IPS-18a (cell line): ENCODE results near the gene RAET1G.
"Not testable (repeated sequence)": the region's sequence is repeated elsewhere in the genome, so short reads cannot be mapped to it uniquely, and the experiment has no call there.

ENCODE experiments used
- H3K27ac ChIP-seq: one replicate; pipeline ENCODE4 v1.5.1; 2013; ENCODE audit warnings: low read length
- H3K27me3 ChIP-seq: one replicate; pipeline ENCODE4 v1.6.1; 2013; ENCODE audit warnings: mild to moderate bottlenecking, low read length; ENCODE audit not compliant: control insufficient read depth, insufficient read depth
- H3K36me3 ChIP-seq: one replicate; pipeline ENCODE4 v1.6.1; 2013; ENCODE audit warnings: low read depth, low read length; ENCODE audit not compliant: control insufficient read depth
- H3K4me1 ChIP-seq: one replicate; pipeline ENCODE4 v1.6.1; 2013; ENCODE audit warnings: low read depth, low read length; ENCODE audit not compliant: control insufficient read depth
- H3K4me3 ChIP-seq: one replicate; pipeline ENCODE4 v1.5.1; 2013; ENCODE audit warnings: low read length
- H3K9ac ChIP-seq: one replicate; pipeline ENCODE4 v1.6.1; 2013; ENCODE audit warnings: mild to moderate bottlenecking, low read length, moderate library complexity
- H3K9me3 ChIP-seq: one replicate; pipeline ENCODE4 v1.6.1; 2013; ENCODE audit warnings: low read depth, low read length; ENCODE audit not compliant: control insufficient read depth

Gene RAET1G

DNA sequence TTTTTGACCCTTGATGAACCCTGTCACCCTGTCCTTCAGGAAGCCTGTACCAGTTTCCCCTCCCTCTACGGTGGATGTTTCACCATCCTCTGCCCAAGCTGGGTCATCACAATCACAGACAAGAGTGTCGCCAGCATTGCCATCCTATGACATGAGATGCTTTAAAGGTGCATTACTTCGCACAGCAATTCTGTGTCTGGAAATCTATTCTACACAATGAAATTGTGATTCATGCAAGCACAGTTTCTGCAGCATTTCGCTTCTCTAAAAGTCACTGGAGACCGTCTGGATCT, 16.4 kb upstream of the RAET1G start:
- no peak overlapping the region for H3K9ac ChIP-seq
- H3K27me3 ChIP-seq: peaks cover 100% of the 10 kb centered on the region
- H3K27ac ChIP-seq: no peak overlapping the region

DNA sequence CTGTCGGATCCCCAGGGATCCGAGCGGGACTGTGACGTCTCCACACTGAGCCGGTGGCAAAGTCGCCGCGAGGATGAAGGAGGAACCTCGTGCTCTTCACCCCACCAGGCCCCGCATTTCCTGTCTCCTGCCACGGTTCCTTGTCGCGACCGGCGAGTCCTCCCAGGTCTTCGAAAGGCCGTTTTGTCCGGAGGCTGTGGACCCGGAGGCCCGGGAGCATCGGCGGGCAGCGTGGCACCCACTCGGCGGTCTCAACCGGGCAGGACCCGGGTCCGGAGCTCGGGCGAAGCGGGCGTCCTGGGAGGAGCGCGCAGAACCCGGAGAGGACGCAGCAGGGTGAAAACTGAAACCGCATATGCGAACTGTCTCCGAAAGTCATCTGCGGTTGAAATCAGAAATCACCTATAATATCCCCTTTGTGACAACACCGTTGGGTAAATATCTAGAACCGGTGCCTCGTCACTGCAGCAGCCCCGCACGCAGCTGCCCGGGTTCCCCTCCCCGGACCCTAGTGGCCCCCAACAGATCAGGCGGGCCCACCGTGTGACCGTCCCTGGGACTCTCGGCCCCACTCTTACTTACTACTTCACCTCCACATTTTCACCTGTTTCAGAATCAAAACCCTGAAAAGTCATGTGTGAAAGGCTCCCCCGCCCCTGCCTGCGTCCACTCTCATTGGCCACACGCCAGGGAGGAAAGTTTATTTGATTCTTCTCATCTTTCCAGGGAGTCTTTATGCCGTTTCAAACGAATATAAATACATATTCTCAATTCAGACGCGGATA, 15.8 kb upstream of the RAET1G start:
- no peaks in the 10 kb centered on the region for H3K36me3 ChIP-seq
- H3K4me1 ChIP-seq: no peaks in the 10 kb centered on the region
- no peaks in the 10 kb centered on the region for H3K9me3 ChIP-seq
- H3K27ac ChIP-seq: no peak overlapping the region
- H3K4me3 ChIP-seq: peak overlapping the region; percentile 38
- H3K27me3 ChIP-seq: peaks cover 100% of the 10 kb centered on the region
- no peak overlapping the region for H3K9ac ChIP-seq

More for the DNA sequence above, 16.4 kb upstream of the RAET1G start:
- Histone ChIP-seq H3K9me3 (no peaks in the 10 kb centered on the region), H3K4me1 (no peaks in the 10 kb centered on the region), H3K4me3 (no peak overlapping the region), H3K36me3 (no peaks in the 10 kb centered on the region)

DNA sequence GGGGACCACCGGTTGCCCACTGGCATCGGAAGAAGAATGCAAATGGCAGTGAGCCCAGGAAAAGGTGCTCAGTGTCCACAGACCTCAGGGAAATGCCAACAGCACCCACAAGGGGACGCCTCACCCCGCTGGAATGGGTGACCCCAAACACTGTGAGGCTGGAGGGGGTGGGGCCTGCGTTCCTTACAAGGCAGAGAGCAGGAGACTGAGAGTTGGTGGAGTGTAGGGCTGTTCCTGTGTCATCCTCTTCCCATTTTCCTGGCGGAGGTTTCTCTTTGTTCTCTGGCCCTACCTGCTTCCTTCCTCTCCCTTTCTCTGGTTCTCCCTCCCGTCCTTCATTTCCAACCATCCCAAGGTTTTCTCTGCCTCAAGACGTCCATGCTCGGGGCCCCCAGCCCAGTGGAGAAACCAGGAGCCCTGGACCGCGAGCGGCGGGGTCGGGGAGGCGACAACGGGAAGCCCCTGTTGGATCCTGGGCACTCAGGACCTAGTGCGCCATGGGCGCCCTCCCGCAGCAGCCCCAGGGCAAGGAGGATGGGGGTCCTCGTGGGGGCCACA, 15.2 kb upstream of the RAET1G start:
- H3K9me3 ChIP-seq, H3K27ac ChIP-seq, H3K9ac ChIP-seq, H3K36me3 ChIP-seq, H3K4me1 ChIP-seq: not testable (repeated sequence)
- Histone ChIP-seq H3K4me3 (peak overlapping the region; percentile 38), H3K27me3 (peaks cover 100% of the 10 kb centered on the region)

DNA sequence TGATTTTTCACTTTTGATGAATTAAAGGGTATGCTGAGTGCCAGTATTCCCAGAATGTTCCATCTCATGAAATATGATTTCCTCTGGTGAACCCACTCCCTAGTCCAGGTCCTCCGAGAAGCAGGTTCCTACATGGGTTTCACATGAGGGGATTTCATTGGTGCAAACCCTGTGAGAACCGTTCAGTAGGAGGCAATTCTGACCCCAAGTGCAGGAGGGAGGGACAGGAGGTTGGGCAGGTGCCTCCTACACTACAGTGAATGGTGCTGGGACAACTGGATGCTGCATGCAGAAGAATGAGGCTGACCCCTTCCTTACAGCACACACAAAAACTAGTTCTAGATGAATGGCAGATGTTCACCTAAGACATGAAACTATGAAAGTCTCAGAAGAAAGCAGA, 13.8 kb upstream of the RAET1G start:
- Histone ChIP-seq H3K4me1 (no peaks in the 10 kb centered on the region), H3K27ac (no peak overlapping the region), H3K27me3 (peaks cover 97% of the 10 kb centered on the region), H3K4me3 (no peak overlapping the region), H3K9ac (no peak overlapping the region), H3K36me3 (no peaks in the 10 kb centered on the region), H3K9me3 (no peaks in the 10 kb centered on the region)

DNA sequence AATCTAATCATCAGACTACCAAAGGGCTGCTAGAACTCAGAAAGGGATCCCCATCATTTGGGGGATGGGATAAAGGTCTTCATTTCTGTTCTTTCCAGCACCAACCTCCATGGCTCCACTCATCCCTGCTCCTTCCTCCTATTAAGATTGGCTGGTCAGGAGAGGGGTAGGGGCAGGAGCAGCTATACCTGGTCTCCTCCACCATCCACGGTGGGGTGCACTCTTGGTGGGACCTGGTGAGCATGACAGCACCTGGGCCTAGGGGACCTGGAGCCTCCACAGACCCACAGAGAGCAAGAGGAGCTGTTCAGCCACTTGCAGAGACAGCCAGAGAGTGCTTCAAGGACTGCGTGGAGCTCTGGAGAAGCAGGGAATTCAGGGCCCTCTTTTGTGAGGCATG, 12.7 kb upstream of the RAET1G start:
- peaks cover 97% of the 10 kb centered on the region for H3K27me3 ChIP-seq

DNA sequence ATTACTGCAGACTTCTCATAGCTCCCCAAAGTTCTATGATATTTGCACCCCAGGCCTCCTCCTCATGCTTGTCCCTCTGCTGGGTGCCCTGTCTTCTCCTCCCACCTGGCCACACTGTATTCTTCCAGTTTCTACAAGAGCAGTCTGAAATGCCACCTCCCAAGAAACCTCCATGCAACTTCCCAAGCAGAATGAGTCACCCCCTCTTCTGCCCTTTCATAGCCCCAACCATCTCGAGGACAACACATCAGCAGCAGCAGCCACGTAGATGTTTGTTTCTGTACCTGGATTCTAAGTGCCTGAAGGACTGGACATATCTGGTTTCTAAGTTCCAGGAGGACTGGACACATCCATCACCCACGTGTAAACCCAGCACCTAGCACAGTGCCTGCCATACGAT, 12.3 kb upstream of the RAET1G start:
- H3K9me3 ChIP-seq: no peaks in the 10 kb centered on the region
- peaks cover 97% of the 10 kb centered on the region for H3K27me3 ChIP-seq
- H3K9ac ChIP-seq: no peak overlapping the region
- no peak overlapping the region for H3K4me3 ChIP-seq
- no peaks in the 10 kb centered on the region for H3K36me3 ChIP-seq
- H3K4me1 ChIP-seq: no peaks in the 10 kb centered on the region
- H3K27ac ChIP-seq: no peak overlapping the region

More for the DNA sequence above, 12.7 kb upstream of the RAET1G start:
- no peak overlapping the region for H3K4me3 ChIP-seq
- H3K4me1 ChIP-seq: no peaks in the 10 kb centered on the region
- no peak overlapping the region for H3K9ac ChIP-seq
- H3K36me3 ChIP-seq: no peaks in the 10 kb centered on the region
- H3K9me3 ChIP-seq: no peaks in the 10 kb centered on the region
- no peak overlapping the region for H3K27ac ChIP-seq

DNA sequence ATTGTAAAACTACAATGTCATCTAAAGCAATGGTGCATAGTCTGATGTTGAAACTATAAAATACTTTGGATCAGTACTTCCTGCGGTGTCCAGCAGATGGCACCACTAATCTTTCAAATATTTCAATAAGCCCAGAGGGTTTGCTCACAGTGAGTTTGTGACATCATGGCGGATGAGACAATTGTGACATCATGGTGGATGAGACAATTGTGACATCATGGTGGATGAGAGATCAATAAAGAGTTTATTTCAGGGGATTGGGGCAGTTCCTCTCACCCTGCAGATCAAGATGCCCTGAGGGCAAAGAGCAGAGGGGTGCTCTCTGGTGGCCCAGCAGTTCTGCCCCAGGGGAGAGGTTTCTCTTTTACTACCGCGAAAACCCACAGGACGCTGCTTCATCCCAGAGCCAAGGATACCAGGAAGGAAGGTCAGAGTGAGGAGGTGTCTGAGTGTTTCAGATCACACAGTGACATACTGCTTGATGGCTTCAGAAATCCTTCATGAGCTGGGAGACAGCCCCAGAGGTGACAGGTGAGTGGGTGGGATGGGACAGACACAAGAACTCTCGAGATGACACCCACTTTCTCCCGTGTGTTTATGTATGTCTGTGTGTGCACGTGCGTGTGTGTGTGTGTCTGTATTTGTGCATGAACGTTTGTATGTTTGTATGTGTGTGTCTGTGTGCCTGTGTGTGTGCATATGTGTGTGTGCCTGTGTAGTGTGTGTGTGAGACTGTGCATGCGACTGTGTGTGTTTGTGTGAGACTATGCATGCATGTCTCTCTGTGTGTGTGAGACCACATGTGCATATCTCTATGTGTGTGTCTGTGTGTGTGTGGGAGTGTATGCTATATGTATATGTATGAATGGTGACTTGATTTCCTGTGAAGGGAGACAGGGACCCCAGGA, 11.6 kb upstream of the RAET1G start:
- H3K9me3 ChIP-seq: no peaks in the 10 kb centered on the region
- H3K27me3 ChIP-seq: peaks cover 97% of the 10 kb centered on the region
- H3K9ac ChIP-seq: no peak overlapping the region
- no peak overlapping the region for H3K4me3 ChIP-seq
- no peaks in the 10 kb centered on the region for H3K36me3 ChIP-seq
- no peaks in the 10 kb centered on the region for H3K4me1 ChIP-seq
- H3K27ac ChIP-seq: no peak overlapping the region

DNA sequence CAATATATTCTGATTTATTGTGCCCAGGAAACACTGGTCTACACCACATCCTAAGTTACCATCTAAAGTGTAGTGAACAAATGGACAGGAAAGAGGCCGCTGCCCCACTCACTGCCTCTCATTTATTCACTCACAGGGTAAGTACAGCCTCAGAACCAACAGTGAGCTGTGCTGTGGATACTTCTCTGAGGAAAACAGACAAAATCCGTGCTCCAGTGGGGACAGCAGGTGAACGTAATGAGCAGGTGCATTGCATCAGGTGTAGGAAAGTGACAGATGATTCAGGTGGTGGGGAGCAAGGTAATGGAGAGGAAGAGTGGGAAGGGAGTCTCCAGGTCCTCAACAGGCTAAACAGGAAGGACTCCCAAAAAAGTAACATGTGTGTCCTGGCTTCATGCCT, 10.5 kb upstream of the RAET1G start:
- Histone ChIP-seq H3K9ac (no peak overlapping the region), H3K27ac (no peak overlapping the region), H3K36me3 (no peaks in the 10 kb centered on the region), H3K27me3 (peaks cover 93% of the 10 kb centered on the region), H3K4me3 (no peak overlapping the region), H3K4me1 (no peaks in the 10 kb centered on the region), H3K9me3 (no peaks in the 10 kb centered on the region)

DNA sequence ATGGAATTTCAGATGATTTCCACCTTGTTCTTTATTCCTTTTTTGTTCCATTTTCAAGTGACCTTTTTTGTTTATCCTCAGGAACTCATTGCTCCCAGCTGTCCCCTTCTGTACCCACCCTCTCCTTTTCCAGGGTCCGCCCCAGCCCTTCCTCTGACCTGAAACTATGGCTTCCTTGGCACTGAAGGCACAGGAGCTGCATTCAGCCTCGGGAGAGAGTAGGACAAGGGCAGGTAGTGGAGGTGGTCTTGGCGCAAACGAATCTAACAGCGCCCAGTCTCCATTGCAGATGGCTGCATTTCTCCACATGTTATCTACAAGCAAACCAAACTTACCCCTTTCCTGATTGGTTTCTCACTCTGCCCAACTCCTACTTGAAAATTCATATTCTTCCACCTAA, 10.1 kb upstream of the RAET1G start:
- Histone ChIP-seq H3K9me3 (no peaks in the 10 kb centered on the region), H3K9ac (no peak overlapping the region), H3K36me3 (no peaks in the 10 kb centered on the region), H3K4me1 (no peaks in the 10 kb centered on the region), H3K27ac (no peak overlapping the region), H3K27me3 (peaks cover 90% of the 10 kb centered on the region), H3K4me3 (no peak overlapping the region)

DNA sequence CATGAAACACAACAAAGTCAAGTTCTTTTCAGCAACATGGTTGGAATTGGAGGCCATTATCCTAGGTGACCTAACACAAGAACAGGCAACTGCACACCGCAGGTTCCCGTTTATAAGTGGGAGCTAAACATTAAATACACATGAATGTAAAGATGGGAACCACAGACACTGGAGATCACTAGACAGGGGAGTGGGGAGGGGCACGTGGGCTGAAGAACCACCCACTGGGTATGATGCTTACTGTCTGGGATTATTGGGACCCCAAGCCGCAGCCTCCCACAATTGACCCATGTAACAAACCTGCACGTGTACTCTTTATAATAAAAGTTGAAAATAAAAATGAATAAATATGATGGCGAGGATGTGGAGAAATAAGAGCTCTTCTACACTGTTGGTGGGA, 8.6 kb upstream of the RAET1G start:
- no peaks in the 10 kb centered on the region for H3K36me3 ChIP-seq
- no peaks in the 10 kb centered on the region for H3K4me1 ChIP-seq
- H3K9me3 ChIP-seq: no peaks in the 10 kb centered on the region
- H3K27ac ChIP-seq: no peak overlapping the region
- H3K27me3 ChIP-seq: peaks cover 81% of the 10 kb centered on the region
- no peak overlapping the region for H3K9ac ChIP-seq
- no peak overlapping the region for H3K4me3 ChIP-seq

DNA sequence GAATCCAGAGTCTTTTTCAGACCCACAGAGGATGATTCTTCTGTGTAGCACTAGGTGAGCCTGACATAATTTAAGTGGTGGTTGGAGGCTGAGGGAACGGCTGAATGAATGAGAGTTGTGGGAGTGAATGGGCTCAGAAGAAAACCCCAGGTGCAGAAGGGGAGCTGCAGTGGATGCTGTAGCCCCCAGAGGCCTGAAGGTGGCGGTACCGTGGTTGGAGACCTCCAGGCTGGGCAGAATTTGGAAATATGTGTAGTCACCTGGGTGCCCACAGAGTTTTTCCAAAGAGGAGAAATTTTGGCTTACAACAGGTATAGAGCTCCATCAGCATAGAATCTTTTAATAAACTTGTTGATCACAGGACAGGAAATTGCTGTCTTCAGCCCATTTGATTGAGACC, 6.5 kb upstream of the RAET1G start:
- Histone ChIP-seq H3K9me3 (no peaks in the 10 kb centered on the region), H3K9ac (no peak overlapping the region), H3K27me3 (peaks cover 81% of the 10 kb centered on the region), H3K4me3 (no peak overlapping the region), H3K4me1 (no peaks in the 10 kb centered on the region), H3K36me3 (no peaks in the 10 kb centered on the region), H3K27ac (no peak overlapping the region)
